Naive thymus-derived CD4-positive, alpha-beta T cell (primary cell): ENCODE measurements around the gene ANO6. TPM values are rescaled to one million over a fixed set of nuclear protein-coding genes. Genes with fewer than 3 reads are reported as not detected.

Source experiments
- ATAC-seq: fragments of 150-1000 bp; cut with Tn5 transposase; 2 replicates; pipeline ENCODE4 v1.10.0; 2021; ENCODE audit warnings: mild to moderate bottlenecking, moderate library complexity
- CTCF ChIA-PET: fragments of 350-600 bp; sonication (Branson Sonifier 250); formaldehyde crosslinking; loops from one replicate; lab custom pipeline; 2021; ENCODE audit warnings: antibody characterized with exemption; lab: Charles Lee
- POLR2A ChIA-PET: fragments of 350-600 bp; sonication (Branson Sonifier 250); formaldehyde crosslinking; loops from one replicate; lab custom pipeline; 2021; ENCODE audit warnings: antibody characterized with exemption, inconsistent platforms; lab: Charles Lee
- DNase-seq, 9 donors: peaks; one replicate each; pipeline versions ENCODE4 v3.0.0 to v3.0.0-alpha.2; 2020 to 2022; ENCODE audit warnings: mixed read lengths in 1 of 9
- H3K27ac ChIP-seq: one replicate; pipeline ENCODE4 v1.7.0; 2013; ENCODE audit warnings: mild to moderate bottlenecking, low read depth, low read length, moderate library complexity
- H3K27me3 ChIP-seq, 2 donors: one replicate each; pipeline ENCODE4 v1.7.0; 2013; ENCODE audit warnings: low read length in 2 of 2, mild to moderate bottlenecking in 2 of 2, moderate library complexity in 2 of 2; ENCODE audit not compliant: control insufficient read depth in 2 of 2, insufficient read depth in 2 of 2
- H3K36me3 ChIP-seq, 3 experiments: 1 replicate in 2 of 3; 2 replicates in 1 of 3; pipeline ENCODE4 v1.7.0; 2013; ENCODE audit warnings: low read length in 3 of 3, mild to moderate bottlenecking in 3 of 3, moderate library complexity in 1 of 3; ENCODE audit not compliant: insufficient read depth in 3 of 3, control insufficient read depth in 2 of 3
- H3K4me1 ChIP-seq, 2 donors: one replicate each; pipeline ENCODE4 v1.7.0; 2013; ENCODE audit warnings: low read length in 2 of 2, mild to moderate bottlenecking in 2 of 2, moderate library complexity in 1 of 2; ENCODE audit not compliant: control insufficient read depth in 2 of 2, insufficient read depth in 2 of 2
- H3K4me3 ChIP-seq: 2 replicates; pipeline ENCODE4 v1.7.0; 2013; ENCODE audit warnings: mild to moderate bottlenecking, low read length
- H3K9me3 ChIP-seq, 3 experiments: 1 replicate in 2 of 3; 2 replicates in 1 of 3; pipeline ENCODE4 v1.7.0; 2013; ENCODE audit warnings: low read length in 3 of 3; ENCODE audit not compliant: control insufficient read depth in 2 of 3
- H3K27ac Mint-ChIP-seq, 9 donors: one replicate each; pipeline ENCODE4 v1.8.0; 2020 to 2022; ENCODE audit warnings: mixed read lengths in 9 of 9, mild to moderate bottlenecking in 8 of 9, moderate library complexity in 5 of 9, inconsistent platforms in 2 of 9
- H3K27me3 Mint-ChIP-seq, 5 donors: one replicate each; pipeline ENCODE4 v1.8.0; 2021 to 2022; ENCODE audit warnings: mixed read lengths in 5 of 5, mild to moderate bottlenecking in 1 of 5
- H3K36me3 Mint-ChIP-seq, 5 donors: one replicate each; pipeline ENCODE4 v1.8.0; 2020 to 2022; ENCODE audit warnings: mixed read lengths in 5 of 5, mild to moderate bottlenecking in 3 of 5, inconsistent platforms in 1 of 5
- H3K4me1 Mint-ChIP-seq, 7 donors: one replicate each; pipeline ENCODE4 v1.8.0; 2020 to 2022; ENCODE audit warnings: mixed read lengths in 7 of 7, mild to moderate bottlenecking in 3 of 7, inconsistent platforms in 1 of 7
- H3K4me3 Mint-ChIP-seq, 10 donors: one replicate each; pipeline ENCODE4 v1.8.0; 2020 to 2022; ENCODE audit warnings: mild to moderate bottlenecking in 10 of 10, mixed read lengths in 10 of 10, moderate library complexity in 6 of 10, inconsistent platforms in 2 of 10
- H3K9me3 Mint-ChIP-seq, 11 donors: one replicate each; pipeline ENCODE4 v1.8.0; 2020 to 2022; ENCODE audit warnings: mixed read lengths in 11 of 11, mild to moderate bottlenecking in 4 of 11, inconsistent platforms in 1 of 11, moderate library complexity in 1 of 11
- intact Hi-C, 2 donors: fragments of 100-400 bp; cut with micrococcal nuclease; formaldehyde crosslinking; loops; one replicate each; pipeline ENCODE4 v1.15.1; 2023
- polyA plus RNA-seq, 2 donors: library from polyadenylated mRNA; unstranded; fragments of 300-500 nt; fragmentation: Illumina TruSeq; gene quantifications; one replicate each; pipeline ENCODE4 v1.2.3, GENCODE V29; 2021
- total RNA-seq, 6 experiments: library from RNA in 5 of 6; stranded (reverse) in 5 of 6; gene quantifications; 1 replicate in 5 of 6; 2 replicates in 1 of 6; pipeline ENCODE4 v1.2.3 and lab custom pipeline; 2021 to 2026

ANO6 gene
- total and polyA plus RNA-seq, 7 experiments from 2014 or later = 15.1 to 29.7 (median 23.7) TPM

DNA sequence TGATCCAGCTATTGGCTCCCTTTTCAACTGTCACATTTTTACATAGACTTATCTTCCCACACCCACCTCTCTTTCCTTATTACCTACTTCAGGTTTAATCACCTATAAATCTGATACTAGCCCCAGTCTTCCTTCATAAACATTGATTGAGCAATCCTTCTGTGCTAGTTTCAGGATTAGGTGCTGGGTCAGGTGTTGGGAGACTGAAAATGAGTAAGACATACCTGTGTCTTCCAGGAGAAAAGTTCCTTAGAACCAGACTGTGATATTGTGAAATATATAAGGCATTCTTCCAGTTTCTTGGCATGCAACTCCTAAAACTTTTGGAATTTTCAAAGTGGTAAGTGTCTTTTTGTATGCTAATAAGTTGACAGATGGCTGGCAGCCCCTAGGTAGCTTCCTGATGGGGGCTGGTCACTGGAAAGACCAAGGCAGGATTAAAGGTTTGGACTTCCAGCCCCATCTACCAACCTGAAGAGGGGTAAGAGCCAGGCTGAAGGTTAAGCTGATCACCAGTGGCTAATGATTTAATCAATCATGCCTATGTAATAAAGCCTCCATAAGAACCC, 4.6 kb downstream of the ANO6 start:
- Mint-ChIP-seq H3K4me3 (peak overlapping the region in 1 of 10 donors; percentile 3), H3K4me1 (peaks cover 29 to 72% (median 64%) of the 10 kb centered on the region in 7 donors)

GRCh38 chr12:45220969-45221368, 5.1 kb downstream of the ANO6 start:
- Histone ChIP-seq H3K4me3 (no peak overlapping the region), H3K36me3 (peaks cover 0 to 6% (median 0%) of the 10 kb centered on the region in 3 experiments), H3K9me3 (no peaks in the 10 kb centered on the region), H3K4me1 (peaks cover 12 to 17% of the 10 kb centered on the region in 2 donors), H3K27me3 (no peaks in the 10 kb centered on the region), H3K27ac (no peak overlapping the region)
- ATAC-seq = no peak
- H3K4me3 Mint-ChIP-seq = no peak overlapping the region
- intact Hi-C loops = no loop called here
- no peak overlapping the region for H3K27ac Mint-ChIP-seq
- peaks cover 0 to 18% (median 5%) of the 10 kb centered on the region in 5 donors for H3K36me3 Mint-ChIP-seq
- ChIA-PET CTCF (no interaction called here), POLR2A (interaction anchor here (0.6 to 0.9 kb wide), 2 partner anchors 11 to 684 kb away, joined by 3 read pairs; no protein-coding TSS in a partner anchor)
- peaks cover 0 to 2% (median 0%) of the 10 kb centered on the region in 11 donors for H3K9me3 Mint-ChIP-seq
- H3K4me1 Mint-ChIP-seq = peaks cover 28 to 77% (median 66%) of the 10 kb centered on the region in 7 donors
- no peak for DNase-seq
- H3K27me3 Mint-ChIP-seq = no peaks in the 10 kb centered on the region

More for the DNA sequence above, 4.6 kb downstream of the ANO6 start:
- no peaks in the 10 kb centered on the region for H3K9me3 ChIP-seq
- Mint-ChIP-seq H3K27me3 (no peaks in the 10 kb centered on the region), H3K9me3 (peaks cover 0 to 2% (median 0%) of the 10 kb centered on the region in 11 donors), H3K36me3 (peaks cover 0 to 18% (median 5%) of the 10 kb centered on the region in 5 donors), H3K27ac (no peak overlapping the region)
- peaks cover 12 to 17% of the 10 kb centered on the region in 2 donors for H3K4me1 ChIP-seq
- ChIA-PET POLR2A (interaction anchor here (0.9 kb wide), 1 partner anchor 685 kb away, joined by 3 read pairs; no protein-coding TSS in a partner anchor), CTCF (no interaction called here)
- ATAC-seq = no peak
- H3K4me3 ChIP-seq = no peak overlapping the region
- H3K36me3 ChIP-seq = peaks cover 0 to 11% (median 0%) of the 10 kb centered on the region in 3 experiments
- no peak for DNase-seq
- intact Hi-C loops = no loop called here
- H3K27me3 ChIP-seq = no peaks in the 10 kb centered on the region
- no peak overlapping the region for H3K27ac ChIP-seq

DNA sequence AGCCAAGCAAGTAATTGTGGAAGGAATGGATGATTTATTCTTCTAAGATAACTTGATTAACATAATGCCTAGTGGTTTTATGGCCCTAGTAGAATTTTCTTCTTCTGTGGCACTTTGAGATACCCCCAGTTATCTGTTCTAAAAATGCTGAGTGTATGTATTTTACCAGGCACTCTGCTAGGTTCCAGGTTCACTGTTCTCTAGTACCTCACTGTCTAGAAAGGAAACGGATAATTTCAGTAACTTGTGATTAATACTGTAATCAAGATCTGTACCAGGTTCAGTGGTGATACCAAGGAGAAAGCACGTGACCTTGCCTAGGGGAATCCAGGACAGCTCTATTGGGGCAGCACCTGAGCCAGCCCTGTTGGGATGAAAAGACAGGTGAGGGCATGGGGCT, 8.0 kb downstream of the ANO6 start:
- Mint-ChIP-seq H3K9me3 (peaks cover 0 to 2% (median 0%) of the 10 kb centered on the region in 11 donors), H3K27ac (no peak overlapping the region), H3K27me3 (no peaks in the 10 kb centered on the region), H3K36me3 (peaks cover 5 to 34% (median 17%) of the 10 kb centered on the region in 5 donors), H3K4me3 (no peak overlapping the region), H3K4me1 (peaks cover 21 to 69% (median 53%) of the 10 kb centered on the region in 7 donors)
- Histone ChIP-seq H3K27ac (no peak overlapping the region), H3K4me3 (no peak overlapping the region), H3K36me3 (no peaks in the 10 kb centered on the region), H3K9me3 (no peaks in the 10 kb centered on the region), H3K4me1 (peaks cover 0 to 2% of the 10 kb centered on the region in 2 donors), H3K27me3 (no peaks in the 10 kb centered on the region)
- CTCF ChIA-PET = no interaction called here
- ATAC-seq = no peak
- DNase-seq = no peak
- intact Hi-C loops = no loop called here
- POLR2A ChIA-PET = no interaction called here

DNA sequence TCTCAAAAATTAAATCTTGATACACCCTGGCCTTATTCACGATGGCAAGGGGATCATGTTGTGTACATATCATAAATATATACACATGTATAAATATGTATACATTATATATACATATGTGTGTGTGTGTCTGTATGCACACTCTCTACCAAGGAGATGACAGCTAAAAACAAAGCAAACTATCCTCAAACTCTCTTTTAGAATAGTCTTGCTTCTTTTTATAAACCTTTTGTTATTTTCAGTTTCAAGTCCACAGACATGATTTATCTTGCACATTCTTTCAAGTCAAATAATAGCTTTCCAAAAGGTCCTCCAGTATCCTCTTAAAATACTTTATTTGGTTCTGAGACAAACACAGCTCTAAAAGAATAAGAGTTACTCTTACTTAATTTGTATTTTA, 8.4 kb downstream of the ANO6 start:
- Mint-ChIP-seq H3K4me3 (no peak overlapping the region), H3K36me3 (peaks cover 5 to 35% (median 18%) of the 10 kb centered on the region in 5 donors), H3K27me3 (no peaks in the 10 kb centered on the region), H3K9me3 (peaks cover 0 to 2% (median 0%) of the 10 kb centered on the region in 11 donors), H3K27ac (no peak overlapping the region), H3K4me1 (peaks cover 21 to 66% (median 50%) of the 10 kb centered on the region in 7 donors)
- Histone ChIP-seq H3K36me3 (no peaks in the 10 kb centered on the region), H3K4me3 (no peak overlapping the region), H3K4me1 (no peaks in the 10 kb centered on the region), H3K27ac (no peak overlapping the region), H3K9me3 (no peaks in the 10 kb centered on the region), H3K27me3 (no peaks in the 10 kb centered on the region)
- CTCF ChIA-PET = no interaction called here
- ATAC-seq = no peak
- DNase-seq = no peak
- POLR2A ChIA-PET = no interaction called here
- intact Hi-C loops = no loop called here

- no peaks in the 10 kb centered on the region for H3K4me1 ChIP-seq
- Mint-ChIP-seq H3K4me1 (peaks cover 13 to 54% (median 38%) of the 10 kb centered on the region in 7 donors), H3K27me3 (no peaks in the 10 kb centered on the region), H3K36me3 (peaks cover 5 to 37% (median 18%) of the 10 kb centered on the region in 5 donors), H3K4me3 (no peak overlapping the region), H3K27ac (no peak overlapping the region), H3K9me3 (peaks cover 0 to 2% (median 0%) of the 10 kb centered on the region in 11 donors)
- H3K36me3 ChIP-seq = no peaks in the 10 kb centered on the region
- H3K4me3 ChIP-seq = no peak overlapping the region
- CTCF ChIA-PET = no interaction called here
- H3K27me3 ChIP-seq = no peaks in the 10 kb centered on the region
- ATAC-seq (no peak), DNase-seq (no peak)
- H3K27ac ChIP-seq = no peak overlapping the region
- POLR2A ChIA-PET = interaction anchor here (0.6 kb wide), 1 partner anchor 10 kb away, joined by 4 read pairs; no protein-coding TSS in a partner anchor
- intact Hi-C loops = loop anchor here in 1 of 2 donors (1.0 kb wide), 1 partner anchor 11 kb away; no protein-coding TSS in a partner anchor
- H3K9me3 ChIP-seq = no peaks in the 10 kb centered on the region
Measured at GRCh38 chr12:45226021-45226420, 10.1 kb downstream of the ANO6 start.

- peak overlapping the region in 1 of 9 donors; percentile 8 for H3K27ac Mint-ChIP-seq
- no peaks in the 10 kb centered on the region for H3K9me3 Mint-ChIP-seq
- no peak overlapping the region for H3K4me3 Mint-ChIP-seq
- H3K36me3 Mint-ChIP-seq = peaks cover 5 to 37% (median 18%) of the 10 kb centered on the region in 5 donors
- intact Hi-C loops = no loop called here
- POLR2A ChIA-PET = no interaction called here
- Histone ChIP-seq H3K27ac (no peak overlapping the region), H3K27me3 (no peaks in the 10 kb centered on the region), H3K4me1 (peaks cover 0 to 5% of the 10 kb centered on the region in 2 donors), H3K4me3 (no peak overlapping the region), H3K36me3 (no peaks in the 10 kb centered on the region), H3K9me3 (no peaks in the 10 kb centered on the region)
- H3K4me1 Mint-ChIP-seq = peaks cover 11 to 52% (median 31%) of the 10 kb centered on the region in 7 donors
- no peak for ATAC-seq
- CTCF ChIA-PET = no interaction called here
- no peaks in the 10 kb centered on the region for H3K27me3 Mint-ChIP-seq
- no peak for DNase-seq
Measured at GRCh38 chr12:45227316-45228067, 11.6 kb downstream of the ANO6 start.
